Left ventricle myocardium superior (tissue), 1 donor: ENCODE results near the gene LDLRAD4. TPM values are rescaled to one million over a fixed set of nuclear protein-coding genes. Genes with fewer than 3 reads are reported as not detected.

Experiments
- ATAC-seq: fragments of 200-7000 bp; cut with Tn5 transposase; one replicate; pipeline ENCODE4 v1.9.1; 2020; ENCODE audit warnings: mild to moderate bottlenecking, moderate library complexity
- DNase-seq: peaks from one replicate; pipeline ENCODE4 v3.0.0-alpha.2; 2020
- intact Hi-C: fragments of 100-400 bp; cut with micrococcal nuclease; formaldehyde crosslinking; loops from one replicate; pipeline ENCODE4 v1.11.0; 2022
- total RNA-seq: library from RNA; stranded (reverse); fragmentation: NEBNext Ultra II Directional; extraction: Animal tissue kit (Norgen Biotek cat#: 25700); gene quantifications from one replicate; pipeline ENCODE4 v1.2.1, GENCODE V29; 2021
- donor health status: DM: no; HTN: yes; CAD: no; lungs with severe emphysema.

The LDLRAD4 gene
- total RNA-seq, 1 donor from 2014 or later, result 26.0 TPM

- ATAC-seq (peak; percentile 71), DNase-seq (peak; percentile 59)
- intact Hi-C loops, result loop anchor here (10.0 kb wide), 1 partner anchor 64 kb away; no protein-coding TSS in a partner anchor
Measured at GRCh38 chr18:13551305-13551603, 332.7 kb downstream of the LDLRAD4 start.

- DNase-seq, result no peak
- ATAC-seq, result no peak
- intact Hi-C loops, result loop anchor here (10.0 kb wide), 1 partner anchor 63 kb away; no protein-coding TSS in a partner anchor
Measured at GRCh38 chr18:13551841-13552733, 333.5 kb downstream of the LDLRAD4 start.

GRCh38 chr18:13553449-13553848 lies 334.9 kb downstream of the LDLRAD4 start:
- intact Hi-C loops, result loop anchor here (10.0 kb wide), 1 partner anchor 61 kb away; no protein-coding TSS in a partner anchor
- ATAC-seq (no peak), DNase-seq (no peak)

GRCh38 chr18:13555192-13555591 lies 336.6 kb downstream of the LDLRAD4 start:
- ATAC-seq, result no peak
- no peak for DNase-seq
- intact Hi-C loops, result loop anchor here (10.0 kb wide), 1 partner anchor 60 kb away; no protein-coding TSS in a partner anchor

GRCh38 chr18:13555865-13556264 lies 337.3 kb downstream of the LDLRAD4 start:
- ATAC-seq (no peak), DNase-seq (no peak)
- intact Hi-C loops, result loop anchor here (10.0 kb wide), 1 partner anchor 59 kb away; no protein-coding TSS in a partner anchor

GRCh38 chr18:13556502-13556901 lies 337.9 kb downstream of the LDLRAD4 start:
- intact Hi-C loops, result loop anchor here (10.0 kb wide), 1 partner anchor 58 kb away; no protein-coding TSS in a partner anchor
- no peak for DNase-seq
- no peak for ATAC-seq

- intact Hi-C loops, result loop anchor here (10.0 kb wide), 1 partner anchor 57 kb away; no protein-coding TSS in a partner anchor
- peak; percentile 82 for ATAC-seq
- DNase-seq, result peak; percentile 63
Measured at GRCh38 chr18:13558124-13558523, 339.6 kb downstream of the LDLRAD4 start.

GRCh38 chr18:13558790-13559189 lies 340.2 kb downstream of the LDLRAD4 start:
- intact Hi-C loops, result loop anchor here (10.0 kb wide), 1 partner anchor 56 kb away; no protein-coding TSS in a partner anchor
- DNase-seq (no peak), ATAC-seq (no peak)

- ATAC-seq (no peak), DNase-seq (no peak)
- intact Hi-C loops, result loop anchor here (10.0 kb wide), 1 partner anchor 55 kb away; no protein-coding TSS in a partner anchor
Measured at GRCh38 chr18:13559754-13560153, 341.2 kb downstream of the LDLRAD4 start.

GRCh38 chr18:13560306-13560705 lies 341.7 kb downstream of the LDLRAD4 start:
- DNase-seq (no peak), ATAC-seq (no peak)
- intact Hi-C loops, result no loop called here

- peak; percentile 63 for ATAC-seq
- DNase-seq, result no peak
- intact Hi-C loops, result no loop called here
Measured at GRCh38 chr18:13562494-13563029, 344.0 kb downstream of the LDLRAD4 start.

GRCh38 chr18:13563390-13563805 lies 344.8 kb downstream of the LDLRAD4 start:
- intact Hi-C loops, result no loop called here
- DNase-seq, result no peak
- peak; percentile 36 for ATAC-seq

- ATAC-seq (peak; percentile 49), DNase-seq (peak; percentile 82)
- intact Hi-C loops, result no loop called here
Measured at GRCh38 chr18:13564579-13564978, 346.0 kb downstream of the LDLRAD4 start.

GRCh38 chr18:13565228-13565627 lies 346.7 kb downstream of the LDLRAD4 start:
- intact Hi-C loops, result no loop called here
- ATAC-seq (peak; percentile 90), DNase-seq (peak; percentile 91)

GRCh38 chr18:13566941-13567746 lies 348.6 kb downstream of the LDLRAD4 start:
- intact Hi-C loops, result no loop called here
- peak; percentile 56 for DNase-seq
- no peak for ATAC-seq

- no peak for DNase-seq
- no peak for ATAC-seq
- intact Hi-C loops, result no loop called here
Measured at GRCh38 chr18:13568443-13569392, 350.2 kb downstream of the LDLRAD4 start.

- intact Hi-C loops, result no loop called here
- ATAC-seq (no peak), DNase-seq (no peak)
Measured at GRCh38 chr18:13570216-13570615, 351.7 kb downstream of the LDLRAD4 start.

- ATAC-seq, result no peak
- DNase-seq, result no peak
- intact Hi-C loops, result no loop called here
Measured at GRCh38 chr18:13570856-13571495, 352.4 kb downstream of the LDLRAD4 start.
